ENCODE measurements around the gene PLPPR3.

PLPPR3 gene

DNA sequence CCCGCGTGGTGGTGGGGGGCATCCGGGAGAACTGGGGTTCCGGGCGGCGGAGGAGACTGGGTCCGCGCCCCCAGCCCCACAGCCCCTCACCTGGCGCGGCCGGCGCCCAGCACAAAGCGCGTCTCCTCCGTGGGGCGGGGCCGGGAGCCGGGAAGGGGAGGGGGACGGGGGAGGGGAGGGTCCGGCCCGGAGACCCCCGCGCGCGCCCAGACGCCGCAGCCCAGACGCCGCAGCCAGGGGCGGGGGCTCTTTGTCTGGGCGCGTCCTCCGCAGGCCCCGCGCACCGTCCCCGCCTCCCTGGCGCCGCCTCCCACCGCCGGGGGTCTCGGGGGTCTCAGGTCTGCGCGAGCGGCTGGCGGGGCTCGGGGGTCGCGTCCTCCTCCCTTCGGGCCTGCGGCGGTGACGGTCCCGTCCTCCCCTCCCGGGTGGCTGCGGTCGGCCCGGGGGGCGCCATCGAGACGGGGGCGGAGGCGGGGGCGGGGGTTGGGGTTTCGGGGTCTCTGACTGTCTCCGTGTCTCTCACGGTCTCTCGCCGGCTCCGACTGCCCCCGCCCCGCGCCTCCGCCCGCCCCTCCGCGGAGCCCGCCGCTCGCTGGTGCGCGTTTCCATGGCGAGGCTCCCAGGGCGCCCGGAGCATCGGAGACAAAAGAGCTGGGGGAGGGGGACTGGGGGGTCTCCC, at the start of gene PLPPR3:
TSS of gene PLPPR3 (minus strand) at position 131 of the 679 bp plus-strand sequence. CDS start 396 bp downstream, outside the sequence.
- ChIA-PET CTCF (no interaction called here), POLR2A (no interaction called here)
- H3K27ac ChIP-seq (ENCODE audit: extremely low read depth, low read depth, low read length) = no peak within 1 kb of the TSS

DNA sequence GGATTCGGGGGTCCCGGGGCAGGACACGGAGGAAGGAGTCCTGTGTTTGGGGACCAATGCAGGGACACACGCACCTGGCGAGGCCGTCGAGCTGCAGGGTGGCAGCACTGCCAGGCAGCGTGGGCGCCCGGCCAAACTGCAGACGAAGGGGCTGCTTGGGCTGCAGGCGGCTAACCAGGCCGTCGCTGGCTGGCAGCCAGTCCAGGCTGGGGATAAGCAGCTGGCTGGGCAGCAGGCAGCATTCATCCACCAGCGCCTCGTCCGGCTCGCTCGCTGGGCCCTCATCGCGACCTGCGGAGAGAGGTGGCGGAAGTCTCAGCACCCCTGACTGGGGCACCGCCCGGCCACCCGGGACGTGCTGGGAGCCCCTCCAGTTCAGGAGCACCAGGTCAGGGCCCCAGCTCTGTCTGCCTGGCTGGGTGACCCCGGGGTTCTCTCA, 49.2 kb upstream of the PLPPR3 start:
- CTCF ChIA-PET = no interaction called here
- H3K36me3 ChIP-seq (ENCODE audit: control insufficient read depth in 2 of 2, insufficient read depth in 1 of 2, low read length in 2 of 2) = peaks cover 7 to 59% of the 10 kb centered on the region in 2 experiments; a peak in 2 of 3 replicates
- TF ChIP-seq ZNF324 (tag by site-specific recombination; IDR thresholded peaks at IDR 0.05) (no peak), PATZ1 (tag by site-specific recombination; IDR thresholded peaks at IDR 0.05) (no peak), ZIC2 (tag by site-specific recombination; IDR thresholded peaks at IDR 0.05) (peak; percentile 33; the same call in 1 of the 2 replicates)
- TF ChIP-seq, protein P1, sequence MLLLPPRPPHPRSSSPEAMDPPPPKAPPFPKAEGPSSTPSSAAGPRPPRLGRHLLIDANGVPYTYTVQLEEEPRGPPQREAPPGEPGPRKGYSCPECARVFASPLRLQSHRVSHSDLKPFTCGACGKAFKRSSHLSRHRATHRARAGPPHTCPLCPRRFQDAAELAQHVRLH (tag by site-specific recombination; IDR thresholded peaks at IDR 0.05) = no peak
- TF ChIP-seq, protein P2, sequence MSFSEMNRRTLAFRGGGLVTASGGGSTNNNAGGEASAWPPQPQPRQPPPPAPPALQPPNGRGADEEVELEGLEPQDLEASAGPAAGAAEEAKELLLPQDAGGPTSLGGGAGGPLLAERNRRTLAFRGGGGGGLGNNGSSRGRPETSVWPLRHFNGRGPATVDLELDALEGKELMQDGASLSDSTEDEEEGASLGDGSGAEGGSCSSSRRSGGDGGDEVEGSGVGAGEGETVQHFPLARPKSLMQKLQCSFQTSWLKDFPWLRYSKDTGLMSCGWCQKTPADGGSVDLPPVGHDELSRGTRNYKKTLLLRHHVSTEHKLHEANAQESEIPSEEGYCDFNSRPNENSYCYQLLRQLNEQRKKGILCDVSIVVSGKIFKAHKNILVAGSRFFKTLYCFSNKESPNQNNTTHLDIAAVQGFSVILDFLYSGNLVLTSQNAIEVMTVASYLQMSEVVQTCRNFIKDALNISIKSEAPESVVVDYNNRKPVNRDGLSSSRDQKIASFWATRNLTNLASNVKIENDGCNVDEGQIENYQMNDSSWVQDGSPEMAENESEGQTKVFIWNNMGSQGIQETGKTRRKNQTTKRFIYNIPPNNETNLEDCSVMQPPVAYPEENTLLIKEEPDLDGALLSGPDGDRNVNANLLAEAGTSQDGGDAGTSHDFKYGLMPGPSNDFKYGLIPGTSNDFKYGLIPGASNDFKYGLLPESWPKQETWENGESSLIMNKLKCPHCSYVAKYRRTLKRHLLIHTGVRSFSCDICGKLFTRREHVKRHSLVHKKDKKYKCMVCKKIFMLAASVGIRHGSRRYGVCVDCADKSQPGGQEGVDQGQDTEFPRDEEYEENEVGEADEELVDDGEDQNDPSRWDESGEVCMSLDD (tag by site-specific recombination; IDR thresholded peaks at IDR 0.05) = peak; percentile 44; the same call in 1 of the 2 replicates
- H3K4me3 ChIP-seq (ENCODE audit: low read depth, low read length) = no peak overlapping the region
- no peaks in the 10 kb centered on the region for H3K9me3 ChIP-seq (ENCODE audit: control insufficient read depth, insufficient read depth, low read depth, low read length)
- no peaks in the 10 kb centered on the region; the same call in 1 of the 2 replicates for H3K4me1 ChIP-seq (ENCODE audit: control insufficient read depth, insufficient read depth, low read length)
- POLR2A ChIA-PET = no interaction called here
- no peak overlapping the region for H3K27ac ChIP-seq (ENCODE audit: extremely low read depth, low read depth, low read length)

More for the DNA sequence above, at the start of gene PLPPR3:
- Histone ChIP-seq H3K4me3 (ENCODE audit: low read depth, low read length) (peak within 1 kb of the TSS; percentile 36), H3K36me3 (ENCODE audit: control insufficient read depth in 2 of 2, insufficient read depth in 1 of 2, low read length in 2 of 2) (no peaks in the 10 kb centered on the region), H3K4me1 (ENCODE audit: control insufficient read depth, insufficient read depth, low read length) (no peaks in the 10 kb centered on the region), H3K9me3 (ENCODE audit: control insufficient read depth, insufficient read depth, low read depth, low read length) (no peaks in the 10 kb centered on the region)
- no peak for TF ChIP-seq IKZF3 (tag by site-specific recombination; IDR thresholded peaks at IDR 0.05)
- no peak for TF ChIP-seq ZBTB48 (tag by site-specific recombination; IDR thresholded peaks at IDR 0.05)
- TF ChIP-seq ZNF324 (tag by site-specific recombination; IDR thresholded peaks at IDR 0.05) = no peak
- TF ChIP-seq, protein P3, sequence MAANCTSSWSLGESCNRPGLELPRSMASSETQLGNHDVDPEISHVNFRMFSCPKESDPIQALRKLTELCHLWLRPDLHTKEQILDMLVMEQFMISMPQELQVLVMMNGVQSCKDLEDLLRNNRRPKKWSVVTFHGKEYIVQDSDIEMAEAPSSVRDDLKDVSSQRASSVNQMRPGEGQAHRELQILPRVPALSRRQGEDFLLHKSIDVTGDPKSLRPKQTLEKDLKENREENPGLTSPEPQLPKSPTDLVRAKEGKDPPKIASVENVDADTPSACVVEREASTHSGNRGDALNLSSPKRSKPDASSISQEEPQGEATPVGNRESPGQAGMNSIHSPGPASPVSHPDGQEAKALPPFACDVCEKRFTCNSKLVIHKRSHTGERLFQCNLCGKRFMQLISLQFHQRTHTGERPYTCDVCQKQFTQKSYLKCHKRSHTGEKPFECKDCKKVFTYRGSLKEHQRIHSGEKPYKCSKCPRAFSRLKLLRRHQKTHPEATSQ (tag by site-specific recombination; IDR thresholded peaks at IDR 0.05) = no peak
- no peak for TF ChIP-seq HOXD13 (CRISPR knock-in tag; IDR thresholded peaks at IDR 0.05; ENCODE audit: borderline replicate concordance)

DNA sequence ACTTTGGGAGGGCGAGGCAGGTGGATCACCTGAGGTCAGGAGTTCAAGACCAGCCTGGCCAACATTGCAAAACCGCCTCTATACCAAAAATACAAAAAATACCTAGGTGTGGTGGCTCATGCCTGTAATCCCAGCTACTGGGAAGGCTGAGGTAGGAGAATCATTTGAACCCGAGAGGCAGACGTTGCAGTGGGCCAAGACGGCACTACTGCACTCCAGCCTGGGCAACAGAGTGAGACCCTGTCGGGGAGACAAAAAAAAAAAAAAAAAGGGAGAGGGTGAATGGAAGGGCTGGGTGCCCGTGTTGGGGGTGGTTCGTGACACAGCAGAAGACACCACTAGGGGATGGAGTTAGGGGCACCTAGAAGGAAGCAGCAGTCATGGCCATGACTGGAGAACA, 48.6 kb upstream of the PLPPR3 start:
- CTCF ChIA-PET = no interaction called here
- Histone ChIP-seq H3K4me3 (ENCODE audit: low read depth, low read length) (no peak overlapping the region), H3K9me3 (ENCODE audit: control insufficient read depth, insufficient read depth, low read depth, low read length) (no peaks in the 10 kb centered on the region), H3K27ac (ENCODE audit: extremely low read depth, low read depth, low read length) (no peak overlapping the region), H3K4me1 (ENCODE audit: control insufficient read depth, insufficient read depth, low read length) (no peaks in the 10 kb centered on the region; the same call in 1 of the 2 replicates), H3K36me3 (ENCODE audit: control insufficient read depth in 2 of 2, insufficient read depth in 1 of 2, low read length in 2 of 2) (peaks cover 7 to 52% of the 10 kb centered on the region in 2 experiments; a peak in 2 of 3 replicates)
- POLR2A ChIA-PET = no interaction called here
- TF ChIP-seq, protein P4, sequence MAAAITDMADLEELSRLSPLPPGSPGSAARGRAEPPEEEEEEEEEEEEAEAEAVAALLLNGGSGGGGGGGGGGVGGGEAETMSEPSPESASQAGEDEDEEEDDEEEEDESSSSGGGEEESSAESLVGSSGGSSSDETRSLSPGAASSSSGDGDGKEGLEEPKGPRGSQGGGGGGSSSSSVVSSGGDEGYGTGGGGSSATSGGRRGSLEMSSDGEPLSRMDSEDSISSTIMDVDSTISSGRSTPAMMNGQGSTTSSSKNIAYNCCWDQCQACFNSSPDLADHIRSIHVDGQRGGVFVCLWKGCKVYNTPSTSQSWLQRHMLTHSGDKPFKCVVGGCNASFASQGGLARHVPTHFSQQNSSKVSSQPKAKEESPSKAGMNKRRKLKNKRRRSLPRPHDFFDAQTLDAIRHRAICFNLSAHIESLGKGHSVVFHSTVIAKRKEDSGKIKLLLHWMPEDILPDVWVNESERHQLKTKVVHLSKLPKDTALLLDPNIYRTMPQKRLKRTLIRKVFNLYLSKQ (tag by site-specific recombination; IDR thresholded peaks at IDR 0.05; ENCODE audit: borderline replicate concordance) = no peak
- peak; percentile 62; the same call in 1 of the 2 replicates for TF ChIP-seq ZNF121 (tag by site-specific recombination; IDR thresholded peaks at IDR 0.05)

Data from HEK293 (cell line).